Suprapubic skin (tissue), 4 donors: ENCODE data around the gene ATP5IF1. TPM values are rescaled to one million over a fixed set of nuclear protein-coding genes. Genes with fewer than 3 reads are reported as not detected.

Experiments used
- DNase-seq, 2 donors: peaks; one replicate each; pipeline ENCODE4 v3.0.0-alpha.2; 2019; ENCODE audit warnings: low spot score in 2 of 2
- H3K27ac ChIP-seq: fragments of 200-600 bp; sonication (generic); one replicate; pipeline ENCODE4 v1.5.1; 2019
- H3K27me3 ChIP-seq: fragments of 200-600 bp; sonication (generic); one replicate; pipeline ENCODE4 v1.5.1; 2019
- H3K36me3 ChIP-seq: fragments of 200-600 bp; sonication (generic); one replicate; pipeline ENCODE4 v1.5.1; 2019
- H3K4me1 ChIP-seq: fragments of 200-600 bp; sonication (generic); one replicate; pipeline ENCODE4 v1.5.1; 2019
- H3K4me3 ChIP-seq: fragments of 200-600 bp; sonication (generic); one replicate; pipeline ENCODE4 v1.5.1; 2019; ENCODE audit warnings: mild to moderate bottlenecking
- H3K9me3 ChIP-seq: fragments of 200-600 bp; sonication (generic); one replicate; pipeline ENCODE4 v1.5.1; 2019
- EP300 ChIP-seq: sonication (generic); formaldehyde crosslinking; IDR thresholded peaks from one replicate; pipeline ENCODE4 v1.6.1; 2017; ENCODE audit warnings: antibody characterized with exemption
- POLR2A ChIP-seq, 2 donors: fragments of 450-650 bp; IDR thresholded peaks; one replicate each; pipeline ENCODE4 v1.6.1; 2017; ENCODE audit warnings: antibody characterized with exemption in 2 of 2, mild to moderate bottlenecking in 2 of 2, moderate library complexity in 2 of 2
- POLR2AphosphoS5 ChIP-seq, 3 donors: sonication (generic); formaldehyde crosslinking; IDR thresholded peaks; one replicate each; pipeline ENCODE4 v1.6.1; 2017; ENCODE audit warnings: antibody characterized with exemption in 3 of 3
- WGBS: methylation state at CpG from one replicate; pipeline ENCODE4 v1.1.5; 2018; 5-methylcytosine and 5-hydroxymethylcytosine counted together
- total RNA-seq, 4 donors: library from RNA; depleted of rRNA; stranded (reverse); fragments of >200 nt; gene quantifications; one replicate each; pipeline ENCODE4 v1.1.0, GENCODE V29; 2016
- TF ChIP-seq, protein P1 (sequence below), 2 donors: fragments of 200-600 bp in 1 of 2; fragments of 450-650 bp in 1 of 2; sonication (generic) in 1 of 2; IDR thresholded peaks; one replicate each; pipeline ENCODE4 v1.5.1; 2016 to 2019; ENCODE audit warnings: antibody characterized with exemption in 2 of 2, mild to moderate bottlenecking in 1 of 2, moderate library complexity in 1 of 2

ATP5IF1 gene
- total RNA-seq, 4 donors from 2014 or later, result 195 to 277 (median 229) TPM

DNA sequence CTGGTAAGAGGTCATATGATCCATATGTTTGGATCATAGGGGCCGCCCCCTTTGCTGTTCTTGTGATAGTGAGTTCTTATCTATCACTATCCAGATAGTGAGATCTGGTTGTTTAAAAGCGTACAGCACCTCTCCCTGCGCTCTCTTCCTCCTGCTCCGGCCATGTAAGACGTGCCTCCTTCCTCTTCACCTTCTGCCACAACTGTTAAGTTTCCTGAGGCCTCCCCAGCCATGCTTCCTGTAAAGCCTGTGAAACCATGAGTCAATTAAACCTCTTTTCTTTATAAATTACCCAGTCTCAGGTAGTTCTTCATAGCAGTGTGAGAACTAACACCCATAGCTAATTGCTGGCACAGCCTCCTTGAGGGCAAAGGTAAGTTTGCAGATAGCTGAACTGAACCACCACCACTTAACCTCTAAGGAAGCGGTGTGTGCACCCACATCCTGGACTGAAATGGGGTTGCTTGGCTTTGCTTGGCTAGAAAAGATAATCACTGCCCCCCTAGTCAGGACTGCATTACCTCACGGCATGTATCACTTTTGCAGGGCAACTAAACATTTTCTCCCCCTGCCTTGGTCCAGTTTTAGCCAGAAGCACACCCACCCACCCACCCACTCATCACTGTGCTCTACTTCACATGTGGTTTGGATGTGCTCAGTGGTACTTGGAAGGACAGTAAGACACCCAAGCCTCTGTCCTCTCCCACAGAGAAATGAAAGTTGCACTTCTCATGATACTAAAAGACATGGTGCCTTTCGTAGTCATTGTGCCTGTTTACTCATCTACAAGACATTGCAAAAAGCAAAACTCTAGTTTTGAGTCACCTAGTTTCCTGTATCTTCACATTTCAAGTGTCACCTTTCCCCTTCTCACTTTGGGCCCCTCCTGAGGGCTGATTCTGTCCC, 36.3 kb upstream of the ATP5IF1 start:
- peaks cover 63% of the 10 kb centered on the region for H3K36me3 ChIP-seq
- no peak overlapping the region for H3K27ac ChIP-seq
- peaks cover 18% of the 10 kb centered on the region for H3K4me1 ChIP-seq
- H3K4me3 ChIP-seq, result no peak overlapping the region
- H3K27me3 ChIP-seq, result no peaks in the 10 kb centered on the region
- WGBS, result 92% methylated on average over 8 of the region's 8 CpGs
- no peak for TF ChIP-seq POLR2AphosphoS5 (IDR thresholded peaks at IDR 0.05)
- no peak for TF ChIP-seq POLR2A (IDR thresholded peaks at IDR 0.05)
- TF ChIP-seq, protein P1, sequence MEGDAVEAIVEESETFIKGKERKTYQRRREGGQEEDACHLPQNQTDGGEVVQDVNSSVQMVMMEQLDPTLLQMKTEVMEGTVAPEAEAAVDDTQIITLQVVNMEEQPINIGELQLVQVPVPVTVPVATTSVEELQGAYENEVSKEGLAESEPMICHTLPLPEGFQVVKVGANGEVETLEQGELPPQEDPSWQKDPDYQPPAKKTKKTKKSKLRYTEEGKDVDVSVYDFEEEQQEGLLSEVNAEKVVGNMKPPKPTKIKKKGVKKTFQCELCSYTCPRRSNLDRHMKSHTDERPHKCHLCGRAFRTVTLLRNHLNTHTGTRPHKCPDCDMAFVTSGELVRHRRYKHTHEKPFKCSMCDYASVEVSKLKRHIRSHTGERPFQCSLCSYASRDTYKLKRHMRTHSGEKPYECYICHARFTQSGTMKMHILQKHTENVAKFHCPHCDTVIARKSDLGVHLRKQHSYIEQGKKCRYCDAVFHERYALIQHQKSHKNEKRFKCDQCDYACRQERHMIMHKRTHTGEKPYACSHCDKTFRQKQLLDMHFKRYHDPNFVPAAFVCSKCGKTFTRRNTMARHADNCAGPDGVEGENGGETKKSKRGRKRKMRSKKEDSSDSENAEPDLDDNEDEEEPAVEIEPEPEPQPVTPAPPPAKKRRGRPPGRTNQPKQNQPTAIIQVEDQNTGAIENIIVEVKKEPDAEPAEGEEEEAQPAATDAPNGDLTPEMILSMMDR (IDR thresholded peaks at IDR 0.05), result no peak
- TF ChIP-seq EP300, result no peak
- H3K9me3 ChIP-seq, result no peaks in the 10 kb centered on the region
- DNase-seq, result no peak

DNA sequence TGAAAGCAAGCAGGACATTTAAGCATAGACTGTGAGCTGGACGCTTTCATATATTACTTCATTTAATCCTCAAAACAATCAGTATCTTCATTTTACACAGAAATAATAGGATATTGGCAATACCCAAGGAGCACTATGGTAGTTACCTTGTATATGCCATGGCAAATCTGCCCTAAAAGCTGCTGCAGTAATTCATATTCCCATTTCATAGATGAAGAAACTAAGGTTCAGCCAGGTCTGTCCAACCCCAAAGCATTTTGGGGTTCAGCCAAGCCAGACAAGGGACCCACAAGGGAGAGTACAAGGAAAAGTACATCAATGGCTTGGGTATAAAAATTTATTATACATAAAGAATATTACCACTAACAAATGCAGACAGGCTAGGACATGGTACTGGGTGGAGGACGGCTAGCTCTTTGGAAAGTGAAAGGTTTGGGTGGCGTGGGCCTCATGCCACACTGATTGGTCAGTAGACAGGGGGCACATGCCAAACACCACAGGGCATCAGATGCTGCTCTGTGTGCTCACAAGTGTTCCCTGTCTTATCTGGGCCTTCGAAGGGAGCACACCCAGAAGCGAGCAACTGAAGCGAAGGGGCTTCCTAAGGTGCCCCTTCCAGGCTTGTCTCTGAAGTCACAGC, 35.6 kb upstream of the ATP5IF1 start:
- 93% methylated on average over 6 of the region's 6 CpGs for WGBS
- no peak for TF ChIP-seq POLR2AphosphoS5 (IDR thresholded peaks at IDR 0.05)
- no peak for TF ChIP-seq EP300
- no peak for TF ChIP-seq POLR2A (IDR thresholded peaks at IDR 0.05)
- TF ChIP-seq, protein P1 (IDR thresholded peaks at IDR 0.05), result no peak
- no peak for DNase-seq
- no peaks in the 10 kb centered on the region for H3K27me3 ChIP-seq
- H3K27ac ChIP-seq, result no peak overlapping the region
- H3K36me3 ChIP-seq, result peaks cover 70% of the 10 kb centered on the region
- H3K4me3 ChIP-seq, result no peak overlapping the region
- H3K4me1 ChIP-seq, result peaks cover 14% of the 10 kb centered on the region
- H3K9me3 ChIP-seq, result no peaks in the 10 kb centered on the region

DNA sequence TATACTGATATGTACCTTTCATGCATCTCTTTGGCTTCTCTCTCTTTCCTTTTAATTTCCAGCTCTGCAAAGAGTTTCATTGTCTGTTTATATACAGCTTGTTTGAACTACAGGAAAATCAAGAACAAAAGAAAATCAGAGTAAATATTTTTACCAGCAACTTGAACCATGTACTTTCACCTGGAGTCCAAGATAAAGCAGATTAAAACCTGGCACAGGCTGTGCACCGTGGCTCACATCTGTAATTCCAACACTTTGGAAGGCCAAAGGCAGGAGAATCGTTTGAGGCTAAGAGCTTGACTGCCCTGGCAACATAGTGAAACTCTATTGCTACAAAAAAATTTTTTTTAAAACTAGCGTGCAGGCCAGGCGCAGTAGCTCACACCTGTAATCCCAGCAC, 30.7 kb upstream of the ATP5IF1 start:
- no peak for DNase-seq
- Histone ChIP-seq H3K27ac (no peak overlapping the region), H3K36me3 (peaks cover 91% of the 10 kb centered on the region)

DNA sequence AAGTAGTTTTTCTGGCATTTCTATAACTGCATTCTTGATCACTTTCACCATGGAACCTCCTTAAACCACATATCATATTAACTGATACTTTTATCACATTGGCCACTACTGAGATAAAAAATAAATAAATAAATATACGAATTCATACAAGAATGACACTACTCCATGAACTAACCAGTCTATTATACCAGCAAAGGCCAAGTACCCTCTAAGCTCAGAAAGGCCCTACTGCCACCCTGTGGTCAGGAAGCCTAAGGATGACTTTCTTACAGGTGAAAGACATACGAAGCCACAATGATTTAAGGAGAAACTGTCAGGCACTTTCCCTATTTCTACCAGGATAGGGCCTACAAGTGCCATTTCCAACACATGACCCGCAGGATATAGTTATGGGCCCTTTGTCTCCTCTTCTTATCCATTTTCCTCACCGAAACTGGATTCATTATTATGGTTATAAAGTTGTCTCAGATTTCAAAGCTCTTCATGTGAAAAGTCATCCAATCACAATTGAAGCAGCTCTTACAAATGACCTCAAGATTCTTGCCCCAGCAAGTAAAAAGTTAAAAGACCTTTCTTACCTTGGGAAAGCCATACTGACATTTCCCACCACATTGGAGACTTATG, 27.0 kb upstream of the ATP5IF1 start:
- H3K4me3 ChIP-seq, result no peak overlapping the region
- no peak for DNase-seq
- no peaks in the 10 kb centered on the region for H3K4me1 ChIP-seq
- H3K27ac ChIP-seq, result no peak overlapping the region
- 44% methylated on average over 4 of the region's 4 CpGs for WGBS
- TF ChIP-seq POLR2A (IDR thresholded peaks at IDR 0.05) (no peak), EP300 (no peak), POLR2AphosphoS5 (IDR thresholded peaks at IDR 0.05) (no peak)
- TF ChIP-seq, protein P1 (IDR thresholded peaks at IDR 0.05), result peak; percentile 29 to 51
- H3K27me3 ChIP-seq, result no peaks in the 10 kb centered on the region
- no peaks in the 10 kb centered on the region for H3K9me3 ChIP-seq
- H3K36me3 ChIP-seq, result peaks cover 80% of the 10 kb centered on the region

More for the DNA sequence above, 30.7 kb upstream of the ATP5IF1 start:
- Histone ChIP-seq H3K9me3 (no peaks in the 10 kb centered on the region), H3K4me3 (no peak overlapping the region), H3K27me3 (no peaks in the 10 kb centered on the region), H3K4me1 (no peaks in the 10 kb centered on the region)
- TF ChIP-seq, protein P1 (IDR thresholded peaks at IDR 0.05), result no peak
- 85% methylated on average over 4 of the region's 4 CpGs for WGBS

DNA sequence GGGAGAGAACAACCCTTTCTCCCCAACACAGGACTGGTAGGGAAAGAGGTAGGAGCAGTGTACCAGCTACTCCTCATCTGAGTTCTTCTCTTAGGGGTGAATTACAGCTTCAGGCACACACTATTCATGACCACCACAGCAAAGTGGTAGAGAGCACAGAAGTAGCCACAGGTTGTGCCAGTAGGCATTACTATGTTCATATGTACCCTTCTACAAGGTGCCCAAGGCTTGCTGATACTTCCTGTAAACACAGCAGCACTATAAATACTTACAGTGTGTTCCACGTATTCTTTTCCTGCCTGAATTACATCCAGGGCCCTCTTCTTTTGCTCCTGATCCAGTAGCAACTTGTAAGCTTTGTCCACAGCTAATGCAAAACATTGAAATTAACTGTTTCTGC, 26.2 kb upstream of the ATP5IF1 start:
- no peak overlapping the region for H3K27ac ChIP-seq
- H3K27me3 ChIP-seq, result no peaks in the 10 kb centered on the region
- TF ChIP-seq EP300, result no peak
- no peak for TF ChIP-seq POLR2AphosphoS5 (IDR thresholded peaks at IDR 0.05)
- TF ChIP-seq, protein P1 (IDR thresholded peaks at IDR 0.05), result no peak
- DNase-seq, result no peak
- no peaks in the 10 kb centered on the region for H3K9me3 ChIP-seq
- peaks cover 79% of the 10 kb centered on the region for H3K36me3 ChIP-seq
- WGBS, result 78% methylated on average over 1 of the region's 1 CpG
- no peak overlapping the region for H3K4me3 ChIP-seq
- no peaks in the 10 kb centered on the region for H3K4me1 ChIP-seq
